GM19397 (cell line): Measurements from ENCODE around the gene OGFOD3.
"Not testable (repeated sequence)": the region's sequence is repeated elsewhere in the genome, so short reads cannot be mapped to it uniquely, and the experiment has no call there.

Experiments
- ATAC-seq: cut with Tn5 transposase; IDR thresholded peaks from one replicate; pipeline ENCODE4 v1.9.1; 2021; ENCODE audit warnings: mild to moderate bottlenecking, moderate library complexity; ENCODE audit not compliant: unreplicated experiment

The OGFOD3 gene

DNA sequence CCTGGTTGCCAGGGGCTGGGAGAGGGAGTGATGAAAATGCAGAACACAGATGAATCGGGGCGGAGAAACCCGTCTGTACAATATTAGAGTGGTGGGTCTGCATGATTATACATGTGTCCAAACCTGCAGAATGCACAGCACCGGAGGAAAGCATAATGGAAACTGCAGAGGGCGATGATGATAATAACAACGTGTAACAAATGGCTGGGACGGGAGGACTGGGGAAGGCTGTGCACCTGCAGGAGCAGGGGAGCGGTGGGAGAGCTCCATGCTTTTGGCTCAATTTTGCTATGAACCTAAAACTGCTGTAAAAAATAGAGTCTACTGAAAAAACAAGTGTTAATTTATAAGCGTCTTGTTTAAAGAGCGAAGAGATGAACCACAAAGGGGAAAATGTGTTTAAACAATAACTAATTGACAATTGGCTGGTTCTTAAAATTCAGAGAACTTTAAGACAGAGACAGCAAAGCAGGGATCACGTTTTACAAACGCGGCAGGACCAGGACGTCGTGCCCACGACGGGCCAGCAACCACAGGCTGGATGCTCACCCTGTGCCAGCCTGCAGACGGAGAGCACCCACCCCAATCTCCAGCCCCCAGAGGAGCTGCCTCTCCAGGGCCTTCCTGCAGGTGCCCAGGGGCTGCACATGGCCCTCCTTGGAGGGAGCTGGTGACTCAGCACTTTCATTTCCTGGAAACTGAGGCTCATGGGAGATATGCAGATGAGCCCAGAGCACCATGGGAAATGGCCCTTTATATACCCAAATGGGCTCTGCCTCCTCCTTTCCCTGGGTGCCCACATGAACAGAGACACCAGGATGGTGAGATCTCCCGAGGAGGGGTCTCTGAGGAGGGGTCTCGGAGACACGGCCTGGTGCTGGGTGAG is 59.7 kb downstream of the OGFOD3 start, which contains the start of gene TEX19:
TSS of gene TEX19 (plus strand) at position 783 of the 886 bp plus-strand sequence. CDS start 2,904 bp downstream, outside the sequence.
- ATAC-seq, result no peak

DNA sequence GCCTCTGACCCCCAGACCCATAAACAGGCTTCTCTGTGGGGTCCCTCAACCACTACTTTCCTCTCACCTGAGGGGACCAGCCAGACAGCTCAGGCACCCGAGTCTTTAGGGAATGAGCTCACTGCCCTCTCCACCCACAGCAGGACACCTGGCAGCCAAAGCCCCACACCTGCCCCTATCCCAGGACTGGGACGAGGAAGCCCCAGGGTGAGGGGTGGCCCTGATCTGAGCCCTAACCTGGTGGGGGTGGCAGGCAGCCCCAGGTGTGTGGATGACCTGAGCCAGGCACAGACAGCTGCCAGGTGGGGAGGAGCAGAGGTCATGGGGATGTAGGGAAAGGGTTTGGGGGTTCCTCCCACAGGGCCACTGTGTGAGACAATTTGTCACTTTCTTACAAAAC is 61.0 kb downstream of the OGFOD3 start:
- ATAC-seq, result no peak

DNA sequence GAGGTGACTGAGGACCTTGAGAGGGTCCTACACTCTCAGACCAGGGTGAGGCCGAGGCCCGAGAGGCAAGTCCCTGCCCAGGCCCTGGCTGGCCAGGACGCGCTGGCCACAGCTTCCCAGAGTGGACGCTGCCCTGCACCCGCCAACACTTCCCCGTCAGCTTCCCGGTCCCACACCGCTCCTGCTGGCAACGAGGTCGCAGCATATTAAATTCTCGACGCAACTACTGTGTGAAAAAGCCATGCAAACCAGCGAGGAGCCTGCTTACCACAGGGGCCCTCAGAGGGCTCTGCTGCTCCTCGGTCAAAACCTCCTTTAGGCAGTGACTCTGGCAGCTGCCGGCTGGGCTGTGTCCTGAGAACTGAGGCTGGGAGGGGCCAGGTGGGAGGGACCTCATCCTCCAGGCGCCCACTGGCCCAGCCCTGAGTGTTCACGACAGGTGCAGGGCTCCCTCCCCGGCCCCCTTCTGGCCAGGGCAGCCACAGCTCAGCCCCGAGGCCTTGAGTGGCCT is 61.5 kb downstream of the OGFOD3 start:
- no peak for ATAC-seq

DNA sequence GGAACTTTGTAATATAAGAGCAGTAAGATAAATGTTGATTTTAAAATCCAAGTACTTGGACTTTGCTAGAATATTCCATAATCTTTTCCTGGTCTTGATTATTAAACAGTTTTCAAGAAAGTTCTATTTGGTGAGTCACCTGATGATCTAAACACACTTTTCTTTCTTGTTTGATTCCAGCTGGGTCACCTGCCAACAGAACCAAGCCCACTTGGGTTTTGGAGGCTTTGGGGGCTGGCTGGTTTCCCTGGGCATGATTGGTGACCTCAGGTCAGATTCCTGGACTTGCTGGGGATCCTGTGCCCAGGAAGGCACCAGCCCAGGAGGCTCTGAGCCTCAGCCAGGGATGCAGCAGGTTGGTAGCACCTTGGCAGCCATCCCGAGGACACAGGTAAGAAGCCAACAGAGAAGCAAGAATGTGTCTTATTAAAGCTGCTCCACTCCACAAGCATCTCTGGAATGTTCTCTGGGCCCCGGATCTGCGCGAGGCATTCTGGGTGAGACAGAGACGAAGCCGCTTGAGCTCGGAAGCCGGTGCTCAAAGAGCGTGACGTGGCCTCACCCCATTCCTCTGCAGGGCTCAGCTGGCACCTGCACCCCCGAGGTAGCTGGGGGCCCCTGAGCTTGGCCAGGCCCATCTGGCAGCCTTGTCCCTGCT is 62.5 kb downstream of the OGFOD3 start:
- ATAC-seq, result no peak

- no peak for ATAC-seq
Observed at GRCh38 chr17:82354804-82355308, 63.5 kb downstream of the OGFOD3 start.

GRCh38 chr17:82353484-82353883 is 64.9 kb downstream of the OGFOD3 start:
- ATAC-seq, result no peak

GRCh38 chr17:82351713-82352488 is 66.5 kb downstream of the OGFOD3 start:
- ATAC-seq, result peak; percentile 55

DNA sequence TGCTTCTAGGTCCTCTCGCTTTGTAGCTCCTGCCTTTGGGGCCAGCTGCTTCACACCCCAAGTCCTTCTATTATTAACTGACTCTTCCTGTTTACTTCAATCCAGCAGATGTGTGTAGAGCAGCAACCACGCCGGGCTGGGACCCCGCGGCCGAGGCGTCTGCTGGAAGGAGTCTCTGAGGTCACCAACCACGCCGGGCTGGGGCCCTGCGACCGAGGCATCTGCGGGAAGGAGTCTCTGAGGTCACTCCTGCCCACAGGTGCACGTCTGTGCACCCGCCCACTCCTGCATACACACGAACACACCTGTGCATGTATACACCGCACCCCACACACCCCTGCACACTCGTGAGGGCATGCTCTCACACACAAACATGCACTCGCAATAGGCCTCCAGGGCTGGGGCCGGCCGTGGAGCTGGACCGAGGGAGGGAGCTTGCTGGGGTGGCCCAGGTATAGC is 67.1 kb downstream of the OGFOD3 start:
- peak; percentile 53 for ATAC-seq

DNA sequence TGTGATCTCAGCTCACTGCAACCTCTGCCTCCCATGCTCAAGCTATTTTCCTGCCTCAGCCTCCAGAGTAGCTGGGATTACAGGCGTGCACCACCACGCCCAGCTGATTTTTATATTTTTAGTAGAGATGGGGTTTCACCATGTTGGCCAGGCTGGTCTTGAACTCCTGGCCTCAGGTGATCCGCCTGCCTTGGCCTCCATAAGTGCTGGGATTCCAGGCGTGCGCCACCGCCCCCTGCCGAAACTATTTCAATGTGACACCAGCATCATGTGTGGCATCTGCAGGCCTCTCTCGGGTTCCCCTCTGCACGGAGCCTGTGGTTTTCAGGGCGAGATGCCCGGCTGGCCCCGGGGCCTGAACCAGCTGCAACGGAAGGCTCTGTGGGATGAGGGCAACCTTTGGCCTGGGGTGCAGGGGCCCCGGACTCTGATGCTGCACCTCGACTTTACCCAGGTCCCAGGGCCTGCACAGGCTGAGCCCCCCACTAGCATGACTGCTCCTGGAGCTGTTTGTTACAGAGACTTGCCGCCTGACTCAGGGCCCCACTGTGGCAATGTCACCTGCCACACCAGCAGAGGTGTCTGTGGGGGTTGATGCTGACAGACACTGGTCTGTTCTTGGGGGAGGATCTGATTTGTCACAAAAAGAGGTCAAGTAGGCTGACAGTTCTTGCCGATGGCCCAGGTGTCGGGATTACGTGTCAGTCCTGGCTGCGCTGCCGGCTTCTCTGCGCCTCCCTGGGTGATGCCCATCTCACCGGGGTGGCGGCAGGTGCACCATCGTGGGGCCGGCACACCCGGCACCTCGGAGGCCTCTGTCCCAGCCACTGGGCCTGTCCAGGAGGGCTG is 68.0 kb downstream of the OGFOD3 start:
- no peak for ATAC-seq

GRCh38 chr17:82349287-82349701 is 69.1 kb downstream of the OGFOD3 start:
- ATAC-seq, result no peak

GRCh38 chr17:82348866-82349265 is 69.5 kb downstream of the OGFOD3 start:
- no peak for ATAC-seq

DNA sequence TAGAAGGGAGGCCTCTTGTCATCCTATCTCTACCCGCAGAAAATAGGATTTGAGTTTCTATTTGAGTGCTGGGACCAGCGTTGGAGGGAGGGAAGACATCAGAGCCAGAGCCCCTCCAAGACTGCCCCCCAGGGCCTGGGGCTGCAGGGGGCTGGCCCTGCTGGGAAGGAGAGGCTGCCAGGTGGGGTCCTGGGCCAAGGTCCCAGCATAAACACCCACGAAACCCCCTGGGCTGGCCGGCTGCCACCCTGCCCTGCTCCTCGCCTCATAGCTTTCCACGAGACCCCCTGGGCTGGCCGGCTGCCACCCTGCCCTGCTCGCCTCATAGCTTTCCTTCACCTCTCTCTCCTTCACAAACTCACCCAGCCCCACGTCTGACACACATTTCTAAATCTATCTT is 70.0 kb downstream of the OGFOD3 start:
- no peak for ATAC-seq

- not testable (repeated sequence) for ATAC-seq
Observed at GRCh38 chr17:82347994-82348393, 70.4 kb downstream of the OGFOD3 start.

DNA sequence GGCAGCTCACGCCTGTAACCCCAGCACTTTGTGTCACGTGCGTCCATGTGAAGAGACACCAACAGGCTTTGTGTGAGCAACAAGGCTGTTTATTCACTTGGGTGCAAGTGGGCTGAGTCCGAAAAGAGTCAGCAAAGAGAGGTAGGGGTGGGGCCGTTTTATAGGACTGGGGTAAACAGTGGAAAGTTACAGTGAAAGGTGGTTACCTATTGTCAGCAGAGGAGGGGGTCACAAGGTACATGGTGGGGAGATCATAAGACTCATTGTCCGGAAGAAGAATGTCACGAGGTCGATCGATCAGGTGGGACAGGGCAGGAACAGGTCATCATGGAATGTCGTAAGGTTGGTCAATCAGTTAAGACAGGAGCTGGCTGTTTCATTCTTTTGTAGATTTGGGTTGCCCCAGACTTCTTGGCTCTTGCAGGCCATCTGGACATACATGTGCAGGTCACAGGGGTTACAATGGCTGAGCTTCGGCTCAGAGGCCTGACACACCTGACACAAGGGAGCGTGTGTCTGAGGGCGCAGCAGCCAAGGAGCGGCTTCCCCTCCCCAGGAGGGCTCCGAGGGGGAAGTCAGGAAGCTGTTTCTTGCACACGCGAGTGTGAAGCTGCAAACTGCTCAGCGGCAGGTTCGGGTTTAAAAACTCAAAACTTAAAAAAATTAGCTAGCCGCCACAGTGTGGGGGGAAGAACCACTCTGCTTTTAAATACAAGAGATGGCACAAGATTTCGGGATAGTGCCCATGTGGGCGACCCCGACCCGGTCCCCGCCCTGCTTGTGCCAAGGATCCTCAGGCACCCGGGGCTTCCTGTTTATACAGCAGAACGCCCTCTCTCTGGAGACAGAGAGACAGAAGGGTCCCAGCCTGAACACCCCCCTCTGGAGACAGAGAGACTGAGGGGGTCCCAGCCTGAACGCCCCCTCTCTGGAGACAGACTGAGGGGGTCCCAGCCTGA is 71.8 kb downstream of the OGFOD3 start:
- ATAC-seq, result no peak

DNA sequence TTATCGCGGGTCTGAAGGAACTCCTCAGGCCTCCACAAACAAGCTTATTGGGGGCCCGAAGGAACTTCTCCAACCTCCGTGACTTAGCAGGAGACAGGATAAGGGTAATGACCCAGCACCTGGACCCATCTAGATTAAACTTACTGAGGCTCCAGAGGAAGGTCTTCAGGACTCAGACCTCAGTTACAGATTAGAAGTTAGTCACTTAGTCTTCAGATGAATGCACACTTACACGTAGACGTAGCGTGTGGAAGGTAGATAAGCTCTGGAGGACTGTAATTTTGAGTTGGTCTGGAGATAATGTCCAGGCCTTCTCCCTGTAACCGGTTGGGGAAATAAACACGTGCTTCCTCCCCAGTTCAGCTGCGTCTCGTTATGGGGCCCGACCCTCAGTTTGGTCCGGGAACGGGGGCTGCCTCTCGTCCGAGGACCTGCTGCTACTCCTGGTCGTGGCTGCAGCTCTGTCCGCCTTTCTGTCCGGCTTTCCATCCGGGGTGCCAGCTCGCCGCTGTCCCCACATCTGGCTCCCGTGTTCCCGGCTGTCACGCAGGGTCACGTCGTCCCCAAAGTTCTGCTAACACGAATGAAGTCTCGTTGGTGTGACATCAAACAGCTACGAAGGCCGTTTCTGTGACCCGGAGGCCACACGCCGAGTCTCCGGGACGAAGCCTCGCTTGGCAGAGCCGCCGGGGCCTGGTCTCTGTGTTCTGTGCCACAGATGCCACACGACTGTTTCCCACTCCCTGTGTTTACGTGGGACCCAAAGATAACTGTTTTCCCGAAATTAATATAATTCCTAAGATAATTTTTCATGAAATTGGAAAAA is 73.0 kb downstream of the OGFOD3 start:
- ATAC-seq, result no peak

DNA sequence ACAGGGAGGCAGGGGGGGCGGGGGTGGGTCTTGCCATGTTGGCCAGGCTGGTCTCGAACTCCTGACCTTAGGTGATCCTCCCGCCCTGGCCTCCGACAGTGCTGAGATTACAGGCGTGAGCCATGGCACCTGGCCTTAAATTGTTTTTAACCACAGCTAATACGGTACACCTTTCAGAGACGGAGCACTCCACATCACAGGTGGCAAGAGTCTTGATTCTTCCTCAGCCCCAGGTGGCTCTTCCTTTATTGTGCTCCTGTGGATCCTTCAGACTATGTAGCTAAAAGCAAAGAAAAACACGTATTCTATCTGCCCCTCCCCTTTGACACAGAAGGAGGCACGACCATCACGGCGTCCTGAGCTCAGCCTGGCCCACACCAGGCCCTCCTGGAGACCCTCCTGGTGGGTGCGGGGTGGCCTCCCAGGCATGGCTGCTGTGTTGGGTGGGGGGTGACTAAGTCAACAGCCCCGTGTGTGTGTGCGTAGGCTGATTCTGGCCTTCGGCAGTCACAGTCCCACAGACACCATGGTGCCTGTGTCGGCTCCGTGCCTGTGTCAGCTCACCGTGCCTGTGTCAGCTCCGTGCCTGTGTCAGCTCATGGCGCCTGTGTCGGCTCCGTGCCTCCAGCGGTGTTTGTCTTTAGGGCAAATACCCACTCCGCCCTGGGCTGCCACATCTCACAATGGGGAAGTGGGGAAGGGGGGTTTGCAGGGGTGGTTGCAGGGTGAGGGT is 74.0 kb downstream of the OGFOD3 start:
- ATAC-seq, result no peak

- ATAC-seq, result no peak
Observed at GRCh38 chr17:82343560-82343959, 74.8 kb downstream of the OGFOD3 start.
